Naive B cell (primary cell): ENCODE data around the gene BTBD9. TPM values are rescaled to one million over a fixed set of nuclear protein-coding genes. Genes with fewer than 3 reads are reported as not detected.

Source experiments
- ATAC-seq, 2 donors: fragments of 150-1000 bp; cut with Tn5 transposase; 2 replicates each; pipeline ENCODE4 v1.10.0; 2021; ENCODE audit warnings: low read depth in 2 of 2, mild to moderate bottlenecking in 2 of 2, moderate library complexity in 2 of 2
- DNase-seq: peaks from one replicate; pipeline ENCODE4 v3.0.0; 2022
- H3K27ac Mint-ChIP-seq, 6 donors: one replicate each; pipeline ENCODE4 v1.8.0; 2020 to 2022; ENCODE audit warnings: mild to moderate bottlenecking in 6 of 6, mixed read lengths in 6 of 6, moderate library complexity in 5 of 6, inconsistent platforms in 2 of 6
- H3K27me3 Mint-ChIP-seq, 3 donors: one replicate each; pipeline ENCODE4 v1.8.0; 2021 to 2022; ENCODE audit warnings: mixed read lengths in 3 of 3, mild to moderate bottlenecking in 1 of 3
- H3K36me3 Mint-ChIP-seq, 2 donors: one replicate each; pipeline ENCODE4 v1.8.0; 2020 to 2022; ENCODE audit warnings: mixed read lengths in 2 of 2, inconsistent platforms in 1 of 2, mild to moderate bottlenecking in 1 of 2
- H3K4me1 Mint-ChIP-seq, 3 donors: one replicate each; pipeline ENCODE4 v1.8.0; 2020 to 2022; ENCODE audit warnings: mixed read lengths in 3 of 3, inconsistent platforms in 1 of 3, mild to moderate bottlenecking in 1 of 3, moderate library complexity in 1 of 3
- H3K4me3 Mint-ChIP-seq, 8 donors: one replicate each; pipeline ENCODE4 v1.8.0; 2020 to 2022; ENCODE audit warnings: mild to moderate bottlenecking in 8 of 8, mixed read lengths in 8 of 8, moderate library complexity in 8 of 8, inconsistent platforms in 2 of 8
- H3K9me3 Mint-ChIP-seq, 7 donors: one replicate each; pipeline ENCODE4 v1.8.0; 2020 to 2022; ENCODE audit warnings: mixed read lengths in 7 of 7, mild to moderate bottlenecking in 5 of 7, inconsistent platforms in 2 of 7, moderate library complexity in 1 of 7
- polyA plus RNA-seq, 6 donors: library from polyadenylated mRNA; unstranded; fragments of 300-500 nt; fragmentation: Illumina TruSeq; gene quantifications; one replicate each; pipeline ENCODE4 v1.2.3, GENCODE V29; 2021; ENCODE audit warnings: low read depth in 6 of 6

The BTBD9 gene
- polyA plus RNA-seq, 6 donors from 2014 or later: 3.5 to 29.1 (median 20.2) TPM

GRCh38 chr6:38603966-38604365 lies 35.8 kb downstream of the BTBD9 start:
- peaks cover 10 to 13% (median 11%) of the 10 kb centered on the region in 3 donors for H3K4me1 Mint-ChIP-seq

GRCh38 chr6:38603496-38603895 lies 36.2 kb downstream of the BTBD9 start:
- no peak for ATAC-seq
- H3K4me3 Mint-ChIP-seq: no peak overlapping the region
- H3K9me3 Mint-ChIP-seq: no peaks in the 10 kb centered on the region
- peaks cover 0 to 9% of the 10 kb centered on the region in 2 donors for H3K36me3 Mint-ChIP-seq
- H3K27ac Mint-ChIP-seq: no peak overlapping the region
- no peaks in the 10 kb centered on the region for H3K27me3 Mint-ChIP-seq
- no peak for DNase-seq
- H3K4me1 Mint-ChIP-seq: peaks cover 7 to 13% (median 9%) of the 10 kb centered on the region in 3 donors

More at GRCh38 chr6:38603966-38604365, 35.8 kb downstream of the BTBD9 start:
- H3K9me3 Mint-ChIP-seq: no peaks in the 10 kb centered on the region
- DNase-seq (no peak), ATAC-seq (no peak)
- H3K36me3 Mint-ChIP-seq: peaks cover 0 to 9% of the 10 kb centered on the region in 2 donors
- no peak overlapping the region for H3K27ac Mint-ChIP-seq
- no peaks in the 10 kb centered on the region for H3K27me3 Mint-ChIP-seq
- no peak overlapping the region for H3K4me3 Mint-ChIP-seq

- no peaks in the 10 kb centered on the region for H3K9me3 Mint-ChIP-seq
- no peak overlapping the region for H3K27ac Mint-ChIP-seq
- ATAC-seq (no peak), DNase-seq (no peak)
- no peak overlapping the region for H3K4me3 Mint-ChIP-seq
- peaks cover 12 to 22% of the 10 kb centered on the region in 2 donors for H3K36me3 Mint-ChIP-seq
- H3K27me3 Mint-ChIP-seq: no peaks in the 10 kb centered on the region
- H3K4me1 Mint-ChIP-seq: peaks cover 0 to 6% (median 3%) of the 10 kb centered on the region in 3 donors
These were observed 39.7 kb downstream of the BTBD9 start for GRCh38 chr6:38599966-38600550.

- no peaks in the 10 kb centered on the region for H3K9me3 Mint-ChIP-seq
- H3K4me3 Mint-ChIP-seq: no peak overlapping the region
- H3K4me1 Mint-ChIP-seq: peaks cover 0 to 6% (median 3%) of the 10 kb centered on the region in 3 donors
- no peaks in the 10 kb centered on the region for H3K27me3 Mint-ChIP-seq
- no peak overlapping the region for H3K27ac Mint-ChIP-seq
- peaks cover 12 to 29% of the 10 kb centered on the region in 2 donors for H3K36me3 Mint-ChIP-seq
- DNase-seq (no peak), ATAC-seq (no peak)
These were observed 40.5 kb downstream of the BTBD9 start for GRCh38 chr6:38599261-38599660.

DNA sequence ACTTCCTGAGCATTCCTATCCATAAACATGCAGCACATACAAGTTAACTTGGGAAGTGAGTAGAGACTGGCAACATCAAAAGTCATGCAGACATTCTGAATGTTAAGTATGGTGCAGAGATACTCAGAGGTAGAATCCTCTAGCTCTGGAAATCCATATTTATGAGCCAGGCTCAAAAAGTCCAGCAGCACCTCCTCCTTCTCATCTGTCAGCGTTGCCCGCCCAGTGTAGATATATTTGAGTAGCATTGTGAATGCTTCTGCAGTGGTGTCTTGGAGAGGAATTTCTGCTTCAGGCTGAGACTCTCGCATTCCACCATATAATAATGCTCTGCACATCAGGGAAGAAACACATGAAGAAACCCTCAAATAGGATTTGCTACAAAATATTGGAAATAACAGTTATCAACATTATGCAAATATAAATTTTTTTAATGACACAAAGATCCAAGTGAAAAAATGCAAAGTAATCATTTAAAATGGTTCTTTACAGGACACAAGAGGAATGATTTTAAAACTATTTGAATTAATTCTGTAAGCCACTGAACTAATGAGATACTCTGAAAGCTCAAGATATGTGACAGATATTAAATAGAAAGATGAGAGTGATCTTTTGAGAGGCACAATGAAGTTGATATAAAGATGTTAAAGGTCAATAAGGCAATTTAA lies 45.6 kb downstream of the BTBD9 start:
- Mint-ChIP-seq H3K9me3 (no peaks in the 10 kb centered on the region), H3K4me1 (no peaks in the 10 kb centered on the region), H3K27ac (no peak overlapping the region), H3K4me3 (no peak overlapping the region), H3K27me3 (no peaks in the 10 kb centered on the region), H3K36me3 (peaks cover 12 to 48% of the 10 kb centered on the region in 2 donors)
- no peak for DNase-seq
- no peak for ATAC-seq

DNA sequence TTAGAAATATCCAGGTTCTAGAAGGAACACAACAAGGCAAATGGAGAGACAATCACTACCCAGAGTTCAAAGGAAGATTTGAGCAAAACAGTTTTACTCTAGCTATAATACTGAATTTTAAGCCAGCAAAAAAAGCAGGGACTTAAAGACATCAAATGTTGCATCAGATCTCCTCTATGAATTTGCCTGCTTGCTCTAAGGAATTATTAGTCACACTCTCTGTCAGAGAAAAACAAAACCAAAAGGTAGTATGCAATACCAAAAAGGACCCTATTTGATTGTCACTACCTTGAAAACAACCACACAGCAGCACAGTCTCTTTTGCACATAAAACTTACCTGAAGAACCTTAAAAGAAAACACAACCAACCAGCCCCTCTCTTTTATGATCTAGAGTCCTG lies 46.3 kb downstream of the BTBD9 start:
- H3K36me3 Mint-ChIP-seq: peaks cover 12 to 50% of the 10 kb centered on the region in 2 donors
- no peak overlapping the region for H3K27ac Mint-ChIP-seq
- no peaks in the 10 kb centered on the region for H3K27me3 Mint-ChIP-seq
- no peaks in the 10 kb centered on the region for H3K9me3 Mint-ChIP-seq
- ATAC-seq: no peak
- no peaks in the 10 kb centered on the region for H3K4me1 Mint-ChIP-seq
- DNase-seq: no peak
- no peak overlapping the region for H3K4me3 Mint-ChIP-seq

DNA sequence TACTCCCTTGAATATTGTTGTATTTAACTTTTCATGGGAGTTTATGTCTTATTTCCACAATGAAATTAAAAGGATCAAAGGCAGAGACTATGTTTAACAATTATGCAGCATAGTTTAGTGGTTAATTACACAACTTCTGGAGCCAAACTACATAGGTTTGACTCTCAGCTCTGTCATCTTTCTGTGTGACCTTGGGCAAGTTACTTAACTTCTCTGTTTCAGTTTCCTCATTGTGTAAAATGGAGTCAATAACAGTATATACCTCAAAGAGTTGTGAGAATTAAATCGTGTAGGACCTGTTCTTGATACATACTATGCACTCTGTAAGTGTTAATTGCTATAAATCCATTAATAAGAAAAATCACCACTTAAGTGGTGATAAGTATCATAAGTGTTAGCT lies 48.3 kb downstream of the BTBD9 start:
- DNase-seq (no peak), ATAC-seq (no peak)
- H3K9me3 Mint-ChIP-seq: no peaks in the 10 kb centered on the region
- no peak overlapping the region for H3K27ac Mint-ChIP-seq
- H3K4me3 Mint-ChIP-seq: no peak overlapping the region
- H3K36me3 Mint-ChIP-seq: peaks cover 0 to 48% of the 10 kb centered on the region in 2 donors
- no peaks in the 10 kb centered on the region for H3K4me1 Mint-ChIP-seq
- H3K27me3 Mint-ChIP-seq: no peaks in the 10 kb centered on the region

DNA sequence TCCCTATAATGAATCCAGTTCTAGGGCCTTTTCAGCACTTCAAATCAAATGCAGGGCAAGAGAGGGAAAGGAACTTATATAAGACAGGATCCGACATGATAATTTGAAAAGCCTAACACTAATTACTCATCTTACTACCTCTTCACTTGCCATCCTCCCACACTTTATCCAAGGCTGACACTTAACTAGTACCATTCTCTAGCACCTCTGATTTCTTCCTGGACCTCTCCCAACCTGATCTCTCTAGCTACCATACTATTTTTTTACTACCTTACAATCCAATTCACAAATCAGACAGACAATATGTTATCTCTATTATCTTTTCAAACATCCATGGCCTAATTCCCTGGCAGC lies 50.4 kb downstream of the BTBD9 start:
- H3K9me3 Mint-ChIP-seq: no peaks in the 10 kb centered on the region
- ATAC-seq (no peak), DNase-seq (no peak)
- no peak overlapping the region for H3K27ac Mint-ChIP-seq
- H3K27me3 Mint-ChIP-seq: no peaks in the 10 kb centered on the region
- no peaks in the 10 kb centered on the region for H3K4me1 Mint-ChIP-seq
- peaks cover 6 to 37% of the 10 kb centered on the region in 2 donors for H3K36me3 Mint-ChIP-seq
- H3K4me3 Mint-ChIP-seq: no peak overlapping the region

- no peaks in the 10 kb centered on the region for H3K27me3 Mint-ChIP-seq
- DNase-seq (no peak), ATAC-seq (no peak)
- H3K27ac Mint-ChIP-seq: peak overlapping the region in 1 of 6 donors; percentile 22
- H3K4me3 Mint-ChIP-seq: no peak overlapping the region
- H3K4me1 Mint-ChIP-seq: no peaks in the 10 kb centered on the region
- H3K9me3 Mint-ChIP-seq: no peaks in the 10 kb centered on the region
- H3K36me3 Mint-ChIP-seq: peaks cover 8 to 36% of the 10 kb centered on the region in 2 donors
These were observed 50.9 kb downstream of the BTBD9 start for GRCh38 chr6:38588631-38589366.

DNA sequence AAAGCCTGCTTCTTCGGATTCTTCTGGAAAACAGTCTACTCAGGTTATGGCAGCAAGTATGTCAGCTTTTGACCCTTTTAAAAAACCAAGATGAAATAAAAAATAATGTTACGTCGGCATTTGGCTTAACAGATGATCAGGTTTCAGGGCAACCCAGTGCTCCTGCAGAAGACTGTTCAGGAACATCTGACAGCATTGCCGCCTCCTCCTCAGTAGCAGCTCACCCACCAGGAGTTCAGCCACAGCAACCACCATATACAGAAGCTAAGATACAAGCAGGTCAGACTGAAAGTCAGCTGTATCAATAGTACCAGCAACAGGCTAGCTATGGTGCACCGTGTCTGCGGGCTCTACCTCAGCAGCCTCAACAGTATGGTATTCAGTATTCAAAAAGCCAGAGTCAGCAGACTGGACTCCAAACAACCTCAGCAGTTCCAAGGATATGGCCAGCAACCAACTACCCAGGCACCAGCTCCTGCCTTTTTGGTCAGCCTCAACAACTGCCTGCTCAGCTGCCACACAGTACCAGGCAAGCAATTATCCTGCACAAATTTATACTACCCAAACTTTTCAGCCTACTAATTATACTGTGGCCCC lies 51.9 kb downstream of the BTBD9 start:
- ATAC-seq (no peak), DNase-seq (no peak)
- Mint-ChIP-seq H3K27ac (peak overlapping the region in 1 of 6 donors; percentile 14), H3K4me1 (no peaks in the 10 kb centered on the region), H3K36me3 (peaks cover 8 to 27% of the 10 kb centered on the region in 2 donors), H3K9me3 (no peaks in the 10 kb centered on the region), H3K27me3 (no peaks in the 10 kb centered on the region), H3K4me3 (no peak overlapping the region)

DNA sequence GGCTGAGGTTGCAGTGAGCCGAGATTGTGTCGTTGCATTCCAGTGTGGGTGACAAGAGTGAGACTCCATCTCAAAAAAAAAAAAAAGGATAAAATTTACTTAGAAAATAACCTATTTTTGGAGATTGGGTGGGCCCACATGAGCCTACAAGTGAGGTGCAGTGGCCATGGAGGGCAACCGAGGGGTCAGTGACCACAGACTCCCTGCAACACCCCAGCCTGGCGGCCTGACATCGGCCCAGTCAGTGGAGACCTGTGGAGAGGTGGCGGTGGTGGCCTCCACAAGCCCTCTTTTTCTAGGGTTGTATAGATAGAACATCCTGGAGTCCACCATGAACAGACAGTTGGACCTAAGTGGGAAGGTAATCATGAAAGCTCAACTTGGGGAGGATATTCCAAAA lies 52.7 kb downstream of the BTBD9 start:
- no peaks in the 10 kb centered on the region for H3K27me3 Mint-ChIP-seq
- H3K36me3 Mint-ChIP-seq: peaks cover 8 to 18% of the 10 kb centered on the region in 2 donors
- DNase-seq (no peak), ATAC-seq (no peak)
- H3K9me3 Mint-ChIP-seq: no peaks in the 10 kb centered on the region
- H3K4me1 Mint-ChIP-seq: no peaks in the 10 kb centered on the region
- H3K4me3 Mint-ChIP-seq: no peak overlapping the region
- no peak overlapping the region for H3K27ac Mint-ChIP-seq

DNA sequence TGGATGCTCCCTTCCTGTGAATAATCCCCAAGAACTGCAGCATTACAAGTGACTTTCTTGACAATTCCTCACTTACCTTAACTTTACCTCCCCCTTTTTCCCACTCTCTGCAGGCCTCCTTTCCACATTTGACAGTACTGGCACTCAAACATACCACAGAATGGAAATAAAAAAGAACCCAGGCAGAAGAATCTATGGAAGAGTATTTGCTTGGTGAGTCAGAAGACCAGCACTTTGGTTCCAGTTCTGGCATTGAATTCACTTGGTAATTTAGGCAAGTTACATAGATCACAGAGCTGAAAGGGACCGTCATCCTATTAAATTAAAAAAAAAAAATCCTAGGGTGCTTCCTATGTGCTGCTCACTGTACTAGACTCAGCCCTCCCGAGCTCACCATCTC lies 55.0 kb downstream of the BTBD9 start:
- Mint-ChIP-seq H3K27ac (no peak overlapping the region), H3K4me3 (no peak overlapping the region), H3K36me3 (peaks cover 8 to 22% of the 10 kb centered on the region in 2 donors), H3K4me1 (no peaks in the 10 kb centered on the region), H3K27me3 (no peaks in the 10 kb centered on the region), H3K9me3 (no peaks in the 10 kb centered on the region)
- ATAC-seq: no peak
- DNase-seq: no peak

GRCh38 chr6:38583523-38583922 lies 56.2 kb downstream of the BTBD9 start:
- H3K27ac Mint-ChIP-seq: no peak overlapping the region
- H3K36me3 Mint-ChIP-seq: peaks cover 8 to 21% of the 10 kb centered on the region in 2 donors
- H3K4me1 Mint-ChIP-seq: no peaks in the 10 kb centered on the region
- H3K4me3 Mint-ChIP-seq: no peak overlapping the region
- no peaks in the 10 kb centered on the region for H3K9me3 Mint-ChIP-seq
- H3K27me3 Mint-ChIP-seq: no peaks in the 10 kb centered on the region
- no peak for DNase-seq
- ATAC-seq: no peak

GRCh38 chr6:38580030-38580429 lies 59.7 kb downstream of the BTBD9 start:
- H3K27ac Mint-ChIP-seq: no peak overlapping the region
- H3K4me3 Mint-ChIP-seq: no peak overlapping the region
- H3K27me3 Mint-ChIP-seq: no peaks in the 10 kb centered on the region
- no peak for DNase-seq
- H3K9me3 Mint-ChIP-seq: no peaks in the 10 kb centered on the region
- ATAC-seq: no peak
- peaks cover 16 to 17% of the 10 kb centered on the region in 2 donors for H3K36me3 Mint-ChIP-seq
- no peaks in the 10 kb centered on the region for H3K4me1 Mint-ChIP-seq
